Measurements from ENCODE around the gene SEMA3B.
A peak's percentile ranks its signal among the peaks of the same experiment; 100 is the strongest.

Gene SEMA3B

GRCh38 chr3:50319181-50319893 is 50.4 kb downstream of the SEMA3B start:
- DNase-seq = no peak

DNA sequence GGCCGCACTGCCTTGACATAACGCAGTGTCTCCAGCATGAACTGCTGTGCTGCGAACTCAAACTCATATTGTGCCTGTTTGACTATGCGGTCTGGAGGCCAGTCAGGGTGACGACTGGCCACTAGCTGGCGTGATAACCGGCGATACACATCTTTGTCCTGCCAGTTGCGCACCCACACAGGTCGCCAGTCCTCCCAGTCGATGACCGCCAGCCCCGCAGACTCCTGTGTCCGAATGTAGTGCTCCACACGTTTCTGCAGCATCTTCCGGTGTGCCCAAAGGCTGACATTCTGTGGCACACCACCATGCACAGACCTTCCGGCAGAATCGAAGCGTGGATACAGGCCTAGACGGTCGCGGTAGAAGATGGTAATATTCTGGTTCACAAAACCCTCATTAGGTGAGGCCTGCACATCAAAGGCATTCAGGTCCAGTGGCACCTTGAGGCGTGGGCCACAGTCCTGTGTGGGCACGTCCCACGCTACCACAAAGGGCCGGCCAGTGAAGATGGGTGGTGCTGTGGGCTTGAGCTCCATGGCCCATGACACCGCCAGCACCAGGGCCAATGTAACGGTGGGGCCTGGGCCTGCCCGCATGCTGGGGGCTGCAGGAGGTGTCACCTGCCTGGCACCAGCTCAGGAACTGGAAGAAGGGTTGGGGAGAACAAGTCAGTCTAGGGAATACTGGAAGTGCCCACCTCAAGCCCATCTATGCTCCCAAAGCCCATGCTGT is 51.1 kb downstream of the SEMA3B start:
- DNase-seq = peak in 1 of 2 donors; percentile 3

DNA sequence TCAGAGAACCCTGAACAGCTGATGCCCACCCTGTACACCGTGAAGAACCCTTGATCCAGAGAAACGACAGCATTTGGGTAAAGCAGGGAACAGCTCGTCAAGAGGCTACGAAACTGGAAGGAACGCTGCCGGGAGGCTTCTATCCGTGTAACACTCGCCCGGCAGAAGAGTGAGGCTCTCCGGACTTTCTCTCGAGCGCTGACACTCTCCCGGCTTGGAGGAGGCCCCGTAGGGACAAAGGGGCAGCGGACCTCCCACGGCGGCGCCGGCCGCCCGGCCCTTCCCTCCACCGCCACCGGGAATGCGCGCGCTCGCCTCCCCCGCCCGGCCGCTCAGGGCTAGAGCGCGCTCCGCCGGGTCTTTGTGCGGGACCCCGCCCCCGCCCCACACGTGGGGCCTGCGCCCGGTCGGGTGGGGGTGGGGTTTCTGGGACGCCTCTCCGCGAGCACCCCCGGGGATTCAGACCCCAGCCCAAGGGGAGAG is 51.9 kb downstream of the SEMA3B start:
- DNase-seq = peak; percentile 65 to 75

DNA sequence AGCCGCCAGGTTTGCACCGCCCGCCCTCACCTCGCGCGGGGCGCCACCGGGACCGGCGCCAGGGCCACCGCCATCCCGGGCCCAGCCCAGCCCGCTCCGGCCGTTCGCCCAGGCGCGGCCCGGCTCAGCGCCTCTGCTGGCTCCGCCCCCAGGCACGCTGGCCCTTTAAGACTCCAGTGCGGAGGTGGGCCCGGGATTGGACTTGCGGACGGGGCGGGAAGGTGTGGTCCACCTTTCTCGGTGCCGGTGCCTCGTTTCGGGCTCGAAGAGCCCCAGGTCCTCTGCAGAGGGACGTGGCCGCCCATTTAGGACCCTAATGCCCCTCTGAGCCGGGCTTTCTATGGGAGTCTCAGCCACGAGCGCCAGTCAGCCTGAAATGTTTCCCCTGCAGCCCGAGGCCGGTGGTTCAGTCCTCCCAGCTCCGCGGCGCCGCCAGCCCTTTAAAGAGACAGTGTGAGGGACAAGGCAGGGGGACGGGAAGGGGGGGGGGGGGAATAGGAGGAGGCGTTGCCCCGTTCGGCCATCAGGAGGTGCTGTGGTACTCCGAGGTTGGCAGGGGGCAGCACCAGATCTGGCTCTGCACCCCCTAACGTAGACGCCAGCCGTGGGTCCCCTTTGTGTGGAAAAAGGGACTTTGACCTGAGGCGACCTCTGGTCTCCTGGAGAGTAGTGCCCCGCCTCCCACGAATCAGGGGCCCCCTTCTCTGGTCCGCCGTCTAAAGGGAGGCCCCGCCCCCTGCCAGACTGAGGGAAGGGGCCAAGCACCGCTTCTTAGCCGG is 52.6 kb downstream of the SEMA3B start:
- peak; percentile 82 to 85 for DNase-seq

GRCh38 chr3:50322115-50322385 is 53.1 kb downstream of the SEMA3B start:
- no peak for DNase-seq

- peak in 1 of 2 donors; percentile 2 for DNase-seq
Observed at GRCh38 chr3:50322386-50323091, 53.6 kb downstream of the SEMA3B start, which contains the start of gene HYAL2. Gene HYAL2, minus strand, starts transcription at chr3:50322745. Its CDS starts 2,256 bp downstream, at chr3:50320489.

- peak in 1 of 2 donors; percentile 1 for DNase-seq
Observed at GRCh38 chr3:50323092-50323600, 54.2 kb downstream of the SEMA3B start.

DNA sequence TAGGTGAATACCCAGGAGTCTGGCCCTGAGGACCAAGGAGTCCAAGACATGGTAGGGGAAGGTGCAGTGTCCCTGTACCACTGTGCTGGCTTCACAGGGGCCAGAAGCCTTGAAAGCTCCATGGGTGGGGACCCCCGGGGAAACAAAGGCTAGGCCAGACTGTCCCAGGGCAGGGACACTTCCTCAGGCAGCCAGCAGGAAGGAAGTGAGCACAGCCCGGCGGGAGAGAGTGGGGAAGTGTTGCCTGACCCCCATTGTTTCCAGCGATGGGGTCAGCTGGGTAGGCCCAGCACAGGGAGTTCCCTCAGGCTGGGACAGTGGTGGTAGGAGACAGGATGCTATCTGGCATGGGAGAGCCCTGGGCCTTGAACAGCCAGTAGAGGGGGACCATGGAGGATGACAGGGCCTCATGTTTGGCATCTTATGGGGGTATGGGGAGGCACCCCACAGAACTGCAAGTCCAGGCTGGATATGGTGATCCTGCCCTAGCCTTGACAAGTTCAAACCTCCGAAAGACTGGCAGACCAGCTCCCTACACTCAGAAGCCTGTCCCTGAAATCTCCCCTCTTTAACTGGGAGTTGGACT is 54.8 kb downstream of the SEMA3B start:
- no peak for DNase-seq

DNA sequence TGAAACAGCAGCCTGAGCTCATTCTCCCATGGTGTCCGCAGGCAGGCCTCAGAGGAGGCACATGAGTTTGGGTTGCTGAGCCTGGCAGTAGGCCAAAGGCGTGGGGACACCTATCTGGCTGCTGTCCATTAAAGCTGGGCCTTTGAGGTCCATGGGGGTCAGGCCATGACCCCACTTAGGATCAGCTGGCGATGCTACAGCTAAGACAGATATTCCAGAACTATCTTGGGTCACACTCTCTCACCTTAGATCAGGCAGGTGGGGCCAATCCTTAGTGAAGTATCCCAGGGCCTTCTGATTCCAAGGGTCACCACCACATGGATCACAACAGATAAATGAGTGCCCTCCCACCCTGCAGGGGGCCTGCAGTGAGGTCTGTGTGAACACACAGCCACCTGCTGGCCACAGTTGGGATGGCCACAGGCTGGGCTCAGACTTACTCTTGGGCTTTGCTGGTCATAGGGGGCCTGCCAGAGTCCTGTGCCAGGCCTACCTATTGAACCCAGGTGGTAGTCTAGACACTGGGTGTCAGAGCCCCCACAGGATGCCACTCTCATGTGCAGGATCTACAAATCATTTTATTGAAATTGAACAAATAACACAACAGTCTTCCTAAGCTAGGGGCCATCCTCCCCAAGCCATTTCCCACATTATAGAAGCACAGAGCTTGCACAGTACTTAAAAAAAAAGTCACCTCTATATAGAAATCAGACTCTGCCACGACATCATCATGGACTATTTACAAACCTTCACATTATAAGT is 55.6 kb downstream of the SEMA3B start:
- peak; percentile 55 to 59 for DNase-seq

DNA sequence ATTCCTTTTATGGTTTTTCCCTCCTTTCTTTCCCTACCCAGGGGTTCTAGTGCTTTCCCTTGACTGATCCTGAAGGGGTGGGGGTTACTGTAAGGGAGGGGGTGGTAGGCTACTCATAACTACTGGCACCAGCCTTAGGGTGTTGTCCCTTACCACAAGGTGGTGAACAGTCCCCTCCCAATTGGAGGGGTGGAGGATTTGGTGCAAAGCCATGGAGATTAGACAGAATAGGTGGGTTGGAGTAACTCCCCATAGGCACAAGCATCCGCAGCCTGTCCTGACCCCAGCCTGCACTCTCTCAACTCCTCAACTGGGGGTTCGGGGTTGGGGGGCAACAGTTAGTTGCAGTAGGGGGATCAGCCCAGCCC is 56.1 kb downstream of the SEMA3B start:
- DNase-seq = no peak

DNA sequence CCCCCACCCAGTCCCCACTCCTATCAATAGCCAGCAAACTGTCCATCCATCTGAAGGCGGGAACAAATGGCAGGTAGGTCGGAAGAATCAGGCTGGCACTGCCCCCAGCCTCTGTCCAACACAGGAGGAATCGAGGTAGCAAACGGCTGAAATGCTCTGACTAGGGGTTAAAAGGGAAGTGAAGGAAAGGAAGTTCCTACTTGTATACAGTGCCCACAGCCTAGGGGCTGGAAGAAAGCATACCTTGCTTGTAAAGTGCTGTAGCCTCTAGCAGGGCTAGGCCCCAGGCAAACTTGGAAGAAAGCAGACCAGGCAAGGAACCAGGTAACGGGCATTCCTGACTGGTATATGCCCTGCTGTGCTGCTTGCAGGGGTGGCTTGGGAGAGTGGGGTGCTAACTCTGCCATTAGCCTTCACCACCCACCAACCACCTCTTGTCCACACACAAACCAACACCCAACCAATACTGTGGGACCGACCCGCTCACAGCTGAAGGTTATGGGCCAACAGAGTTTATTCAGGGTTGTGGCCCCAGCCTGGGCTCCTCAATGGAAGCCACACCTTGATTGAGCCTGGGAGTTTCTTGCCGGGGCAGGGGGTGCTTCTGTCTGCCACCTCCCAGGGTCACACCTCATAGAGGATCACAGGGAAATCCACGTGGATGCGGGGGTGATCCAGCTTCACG is 56.7 kb downstream of the SEMA3B start:
- DNase-seq = peak in 1 of 2 donors; percentile 1

DNA sequence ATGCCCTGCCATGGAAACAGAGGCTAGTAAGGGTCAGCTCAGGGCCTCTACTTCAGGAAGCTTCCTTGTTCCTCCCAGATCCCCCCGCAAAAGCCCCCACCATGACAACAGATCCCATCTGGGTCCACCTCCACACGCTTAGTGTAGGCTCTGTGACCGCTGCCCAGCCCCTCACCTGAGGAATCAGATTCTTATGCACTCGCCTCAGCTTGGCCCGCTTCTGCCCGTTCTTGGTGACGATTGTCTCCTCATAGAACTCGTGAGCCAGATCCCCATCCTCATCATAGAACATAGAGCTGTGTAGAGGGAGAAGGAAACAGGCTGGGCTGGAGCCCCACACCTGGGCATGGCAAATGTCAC is 57.2 kb downstream of the SEMA3B start:
- peak in 1 of 2 donors; percentile 1 for DNase-seq

DNA sequence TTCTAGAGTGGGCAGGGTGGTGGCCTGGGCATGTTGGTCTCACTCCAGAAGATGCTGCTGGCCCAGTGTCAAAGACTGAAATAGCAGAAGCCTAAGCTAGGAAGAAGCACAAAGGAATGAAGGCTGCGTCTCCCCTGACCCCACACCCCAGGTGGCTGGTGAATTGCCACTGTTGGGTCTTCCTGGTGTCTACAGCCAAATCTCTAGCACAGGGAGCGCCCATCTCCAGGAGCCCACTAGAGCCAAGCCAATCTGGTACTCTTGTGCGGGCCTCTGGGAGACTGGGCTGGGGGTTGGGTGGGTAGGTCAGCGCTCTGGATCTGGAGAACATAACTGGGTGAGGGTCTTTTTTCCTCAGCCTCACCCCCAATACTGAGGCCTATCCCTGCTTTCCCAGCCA is 58.2 kb downstream of the SEMA3B start:
- no peak for DNase-seq
